Measurements from ENCODE around the gene CDH2.

CDH2 gene

DNA sequence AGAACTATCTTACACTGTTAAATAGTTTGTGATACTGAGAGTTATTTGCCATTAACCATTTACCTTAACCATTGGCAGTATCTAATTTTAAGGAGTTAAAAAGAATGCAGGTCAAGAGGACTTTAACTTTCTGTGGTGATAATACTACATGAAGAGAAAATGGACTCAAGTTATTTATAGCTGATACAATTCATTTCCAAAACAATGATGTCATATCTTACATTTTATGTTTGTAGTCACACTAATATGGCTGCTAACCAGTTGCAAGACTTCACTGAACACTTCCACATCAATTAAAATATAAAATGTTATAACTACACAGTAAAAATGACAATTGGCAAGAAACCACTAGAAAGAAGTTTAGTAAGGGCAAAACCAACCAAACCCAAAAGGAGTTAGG lies 77.7 kb downstream of the CDH2 start:
- Mint-ChIP-seq H3K36me3 (ENCODE audit: low read depth) (no peaks in the 10 kb centered on the region), H3K9me3 (peaks cover 3% of the 10 kb centered on the region), H3K4me3 (no peak overlapping the region), H3K27me3 (no peaks in the 10 kb centered on the region), H3K4me1 (ENCODE audit: low read depth) (no peaks in the 10 kb centered on the region), H3K27ac (no peak overlapping the region)

DNA sequence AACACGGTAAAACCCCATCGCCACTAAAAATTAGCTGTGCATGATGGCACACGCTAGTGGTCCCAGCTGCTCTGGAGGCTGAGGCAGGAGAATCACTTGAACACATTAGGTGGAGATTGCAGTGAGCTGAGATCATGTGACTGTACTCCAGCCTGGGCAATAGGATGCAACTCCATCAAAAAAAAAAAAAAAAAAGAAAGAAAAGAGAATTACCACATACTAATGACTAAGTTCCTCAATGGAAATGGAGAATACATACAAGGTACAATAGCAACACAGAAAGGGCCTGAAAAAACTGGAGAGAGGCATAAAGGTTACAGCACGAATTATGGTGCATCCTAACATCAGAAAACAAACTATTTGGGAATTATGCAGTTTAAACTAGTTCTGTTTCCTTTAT lies 81.3 kb downstream of the CDH2 start:
- H3K27ac Mint-ChIP-seq = no peak overlapping the region
- H3K9me3 Mint-ChIP-seq = peaks cover 3% of the 10 kb centered on the region
- no peaks in the 10 kb centered on the region for H3K27me3 Mint-ChIP-seq

DNA sequence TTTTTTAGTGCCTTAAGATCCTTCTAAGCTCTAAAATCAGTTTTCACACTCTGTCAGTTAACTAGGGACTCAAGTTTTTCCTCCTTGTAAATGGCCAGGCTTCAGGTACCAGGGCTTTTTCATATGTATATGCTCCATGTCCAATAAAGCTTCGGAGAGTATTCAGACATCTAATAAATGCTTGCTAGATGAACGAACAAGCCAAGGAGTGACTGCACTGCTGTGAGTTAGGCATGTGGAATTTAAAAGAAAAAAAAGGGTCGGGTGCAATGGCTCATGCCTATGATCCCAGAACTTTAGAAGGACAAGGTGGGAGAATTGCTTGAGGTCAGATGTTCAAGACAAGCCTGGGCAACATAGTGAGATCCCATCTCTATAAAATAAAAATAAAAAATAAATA lies 81.9 kb downstream of the CDH2 start:
- H3K4me1 Mint-ChIP-seq (ENCODE audit: low read depth) = no peaks in the 10 kb centered on the region
- H3K36me3 Mint-ChIP-seq (ENCODE audit: low read depth) = no peaks in the 10 kb centered on the region
- H3K9me3 Mint-ChIP-seq = peaks cover 3% of the 10 kb centered on the region
- H3K27me3 Mint-ChIP-seq = no peaks in the 10 kb centered on the region
- H3K27ac Mint-ChIP-seq = no peak overlapping the region
- no peak overlapping the region for H3K4me3 Mint-ChIP-seq

More for the DNA sequence above, 81.3 kb downstream of the CDH2 start:
- Mint-ChIP-seq H3K36me3 (ENCODE audit: low read depth) (no peaks in the 10 kb centered on the region), H3K4me3 (no peak overlapping the region), H3K4me1 (ENCODE audit: low read depth) (no peaks in the 10 kb centered on the region)

DNA sequence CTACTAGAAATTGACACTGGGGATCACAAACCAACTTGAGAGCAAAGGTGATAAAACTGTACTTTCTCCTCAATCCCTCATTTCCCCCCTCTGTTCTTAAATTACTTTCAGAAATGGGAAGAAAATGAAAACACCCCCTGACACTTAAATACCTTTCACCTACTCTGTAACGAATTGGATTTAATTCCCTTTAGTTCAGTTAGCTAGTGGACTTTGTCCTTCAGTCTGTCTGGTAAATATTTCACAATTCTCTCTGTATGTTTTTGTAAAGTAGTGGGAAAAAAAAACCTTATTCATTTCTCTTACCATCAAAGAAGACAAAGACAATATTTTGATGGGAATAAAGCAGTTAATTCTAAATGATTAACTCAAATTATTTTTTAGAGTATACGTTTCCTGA lies 85.7 kb downstream of the CDH2 start:
- H3K9me3 Mint-ChIP-seq = peaks cover 10% of the 10 kb centered on the region
- no peaks in the 10 kb centered on the region for H3K27me3 Mint-ChIP-seq
- H3K36me3 Mint-ChIP-seq (ENCODE audit: low read depth) = no peaks in the 10 kb centered on the region
- no peak overlapping the region for H3K4me3 Mint-ChIP-seq
- no peak overlapping the region for H3K27ac Mint-ChIP-seq
- no peaks in the 10 kb centered on the region for H3K4me1 Mint-ChIP-seq (ENCODE audit: low read depth)

DNA sequence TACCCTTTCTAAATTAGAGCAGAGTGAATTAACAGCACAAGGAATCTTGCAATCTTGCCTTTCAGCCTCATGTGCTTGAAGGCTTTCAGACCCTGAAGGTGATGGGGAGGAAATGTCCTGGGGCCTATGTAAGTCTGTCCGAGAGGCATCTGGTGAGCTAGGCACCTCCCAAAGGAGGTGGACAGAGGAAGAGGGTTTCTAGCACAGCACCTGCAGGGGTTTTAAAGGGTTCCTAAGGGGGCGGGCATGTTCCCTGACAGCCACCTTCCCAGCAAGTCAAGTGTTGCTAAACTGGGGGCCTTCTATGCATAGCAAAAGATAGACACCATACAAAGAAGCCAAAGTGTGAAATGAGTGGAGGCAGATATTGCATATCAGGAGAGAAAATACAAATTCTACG lies 88.5 kb downstream of the CDH2 start:
- H3K9me3 Mint-ChIP-seq = peaks cover 16% of the 10 kb centered on the region
- H3K27ac Mint-ChIP-seq = no peak overlapping the region
- H3K27me3 Mint-ChIP-seq = no peaks in the 10 kb centered on the region
- no peaks in the 10 kb centered on the region for H3K4me1 Mint-ChIP-seq (ENCODE audit: low read depth)
- H3K4me3 Mint-ChIP-seq = no peak overlapping the region
- no peaks in the 10 kb centered on the region for H3K36me3 Mint-ChIP-seq (ENCODE audit: low read depth)

DNA sequence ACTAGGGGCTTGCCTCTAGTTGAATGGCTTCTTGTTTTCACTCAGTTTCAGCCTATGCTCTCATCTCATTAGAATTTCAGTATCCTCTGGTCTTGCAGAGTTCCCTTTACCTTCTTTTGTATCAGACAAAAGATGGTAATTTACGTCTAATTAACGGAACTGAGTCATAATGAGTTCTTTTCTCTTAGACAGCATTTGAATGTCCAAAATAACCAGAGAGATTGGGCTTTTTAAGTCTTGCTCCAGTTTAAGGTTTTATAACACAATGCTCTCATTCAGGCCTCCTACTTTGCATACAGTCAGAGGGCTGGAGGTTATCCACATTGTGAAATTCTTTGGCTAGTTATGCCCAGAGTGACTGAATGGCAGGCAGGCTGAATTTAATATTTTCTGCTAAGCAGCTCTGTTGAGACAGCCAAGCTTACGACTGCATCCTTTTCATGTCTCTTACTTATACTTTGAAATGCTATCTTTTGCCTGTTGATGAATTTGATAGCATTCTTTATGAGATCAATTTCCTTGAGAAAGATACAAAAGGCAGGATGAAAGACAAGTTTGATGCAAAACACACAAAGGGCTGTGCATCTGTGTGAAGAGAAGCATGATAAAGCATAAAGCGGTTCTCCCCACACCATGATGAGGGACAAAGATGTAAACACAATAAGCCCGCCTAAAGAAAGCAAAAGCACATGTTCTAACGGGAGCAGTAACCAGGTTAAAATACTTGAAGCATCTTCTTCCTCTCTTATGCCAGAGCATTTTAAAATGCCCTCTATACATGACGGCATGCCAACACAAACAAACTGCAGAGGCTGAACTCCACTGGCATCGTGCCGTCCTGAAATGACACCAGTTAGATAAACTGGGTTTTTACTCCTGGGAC lies 90.0 kb downstream of the CDH2 start:
- peaks cover 14% of the 10 kb centered on the region for H3K9me3 Mint-ChIP-seq
- no peak overlapping the region for H3K27ac Mint-ChIP-seq
- no peak overlapping the region for H3K4me3 Mint-ChIP-seq
- no peaks in the 10 kb centered on the region for H3K36me3 Mint-ChIP-seq (ENCODE audit: low read depth)
- no peaks in the 10 kb centered on the region for H3K4me1 Mint-ChIP-seq (ENCODE audit: low read depth)
- no peaks in the 10 kb centered on the region for H3K27me3 Mint-ChIP-seq

DNA sequence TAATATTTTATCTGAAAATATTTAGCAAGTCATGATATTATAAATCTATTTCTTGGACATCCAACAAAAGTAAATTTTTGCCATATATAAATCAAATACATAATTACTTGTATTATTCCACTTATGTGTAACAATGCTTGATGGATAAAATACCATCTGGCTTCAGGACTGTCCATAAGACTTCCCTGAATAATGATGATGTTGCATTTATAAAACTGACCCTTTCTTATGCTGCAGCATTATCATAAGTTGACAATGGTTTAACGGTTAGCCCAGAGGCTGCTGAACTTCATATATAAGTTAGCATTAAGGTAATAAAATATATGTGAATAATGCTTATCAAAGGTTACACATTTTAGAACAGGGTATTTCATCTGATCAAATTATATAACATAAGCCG lies 95.4 kb downstream of the CDH2 start:
- no peak overlapping the region for H3K4me3 Mint-ChIP-seq
- H3K9me3 Mint-ChIP-seq = peaks cover 6% of the 10 kb centered on the region
- H3K36me3 Mint-ChIP-seq (ENCODE audit: low read depth) = no peaks in the 10 kb centered on the region
- no peak overlapping the region for H3K27ac Mint-ChIP-seq
- H3K27me3 Mint-ChIP-seq = no peaks in the 10 kb centered on the region
- no peaks in the 10 kb centered on the region for H3K4me1 Mint-ChIP-seq (ENCODE audit: low read depth)

DNA sequence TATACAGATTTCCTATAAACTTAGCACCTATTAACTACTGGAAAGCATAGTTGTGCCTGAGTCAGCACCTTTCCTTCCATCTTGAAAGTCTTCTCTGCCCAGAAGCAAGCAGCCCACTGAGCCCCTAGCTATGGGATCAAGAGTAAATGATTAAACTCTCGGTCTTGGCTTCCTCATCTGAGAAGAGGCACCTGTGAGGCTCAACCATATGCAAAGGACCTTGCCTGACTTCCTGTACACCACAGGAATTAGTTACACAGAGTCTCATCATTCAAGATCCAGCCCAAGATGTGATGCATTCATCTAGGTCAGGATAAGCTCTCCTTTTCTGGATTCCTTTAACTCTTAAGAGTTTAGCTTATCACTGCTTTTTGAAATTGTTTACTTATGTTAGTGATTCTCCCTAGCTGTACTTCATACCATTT lies 96.0 kb downstream of the CDH2 start:
- Mint-ChIP-seq H3K27me3 (no peaks in the 10 kb centered on the region), H3K4me3 (no peak overlapping the region), H3K4me1 (ENCODE audit: low read depth) (no peaks in the 10 kb centered on the region), H3K27ac (no peak overlapping the region), H3K36me3 (ENCODE audit: low read depth) (no peaks in the 10 kb centered on the region), H3K9me3 (peaks cover 6% of the 10 kb centered on the region)

DNA sequence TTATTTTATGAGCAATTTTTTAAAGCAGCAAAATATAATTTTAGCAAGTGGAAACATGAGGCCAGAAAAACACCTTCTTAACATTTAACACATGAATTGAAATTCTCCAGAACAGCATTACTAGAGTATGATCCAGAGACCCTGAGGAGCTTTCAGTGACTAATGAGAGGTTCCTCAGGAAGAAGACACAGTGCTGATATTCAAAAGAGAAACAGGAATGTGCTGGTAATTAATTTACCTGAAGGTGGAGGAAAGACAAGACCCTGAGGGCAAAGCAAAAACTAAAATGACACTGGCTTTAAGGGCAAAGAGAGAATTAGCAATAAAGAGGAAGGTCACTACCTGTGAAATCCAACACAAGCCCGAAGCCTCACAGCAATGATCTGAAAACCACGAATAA lies 97.0 kb downstream of the CDH2 start:
- Mint-ChIP-seq H3K9me3 (no peaks in the 10 kb centered on the region), H3K27ac (no peak overlapping the region), H3K4me3 (no peak overlapping the region), H3K27me3 (no peaks in the 10 kb centered on the region), H3K36me3 (ENCODE audit: low read depth) (no peaks in the 10 kb centered on the region), H3K4me1 (ENCODE audit: low read depth) (no peaks in the 10 kb centered on the region)

DNA sequence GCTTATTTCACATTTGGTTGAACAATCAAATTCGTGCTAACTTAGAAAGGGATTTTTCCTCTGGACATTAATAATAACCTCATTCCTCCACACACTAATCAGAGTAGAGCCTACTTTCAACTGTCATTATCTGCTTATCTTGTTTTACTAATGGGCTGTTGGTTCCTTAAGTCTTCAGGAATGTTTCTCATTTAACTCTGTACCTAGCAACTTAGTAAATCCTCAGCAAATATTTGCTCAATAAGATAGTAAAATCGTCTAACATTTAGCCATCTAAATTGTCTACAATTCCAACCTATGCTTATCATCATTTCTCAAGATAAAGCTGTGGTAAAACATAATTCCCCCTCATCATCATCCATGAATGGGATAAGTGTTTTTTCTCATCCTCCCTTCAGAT lies 98.1 kb downstream of the CDH2 start:
- Mint-ChIP-seq H3K36me3 (ENCODE audit: low read depth) (no peaks in the 10 kb centered on the region), H3K27me3 (no peaks in the 10 kb centered on the region), H3K4me3 (no peak overlapping the region), H3K9me3 (no peaks in the 10 kb centered on the region), H3K4me1 (ENCODE audit: low read depth) (no peaks in the 10 kb centered on the region), H3K27ac (no peak overlapping the region)

DNA sequence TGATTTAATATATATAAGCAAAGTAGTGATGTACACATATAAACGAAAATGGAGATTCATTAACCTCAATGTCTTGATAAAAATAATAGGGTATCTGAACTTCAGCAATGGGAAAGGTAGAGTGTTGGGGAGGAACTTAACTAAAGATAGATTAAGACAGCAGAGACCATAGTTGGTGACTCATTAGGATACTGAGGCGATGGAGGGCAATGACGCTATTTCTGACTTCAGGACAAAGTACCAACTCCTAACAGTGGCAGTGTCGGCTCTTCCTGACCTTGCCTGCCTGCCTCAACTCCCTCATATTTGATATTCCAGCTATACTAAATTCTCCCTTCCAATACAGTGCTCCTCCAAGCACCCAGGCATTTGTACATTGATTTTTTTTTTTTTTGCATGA lies 98.6 kb downstream of the CDH2 start:
- no peaks in the 10 kb centered on the region for H3K27me3 Mint-ChIP-seq
- H3K4me3 Mint-ChIP-seq = no peak overlapping the region
- H3K36me3 Mint-ChIP-seq (ENCODE audit: low read depth) = no peaks in the 10 kb centered on the region
- H3K4me1 Mint-ChIP-seq (ENCODE audit: low read depth) = no peaks in the 10 kb centered on the region
- no peak overlapping the region for H3K27ac Mint-ChIP-seq
- peaks cover 3% of the 10 kb centered on the region for H3K9me3 Mint-ChIP-seq

DNA sequence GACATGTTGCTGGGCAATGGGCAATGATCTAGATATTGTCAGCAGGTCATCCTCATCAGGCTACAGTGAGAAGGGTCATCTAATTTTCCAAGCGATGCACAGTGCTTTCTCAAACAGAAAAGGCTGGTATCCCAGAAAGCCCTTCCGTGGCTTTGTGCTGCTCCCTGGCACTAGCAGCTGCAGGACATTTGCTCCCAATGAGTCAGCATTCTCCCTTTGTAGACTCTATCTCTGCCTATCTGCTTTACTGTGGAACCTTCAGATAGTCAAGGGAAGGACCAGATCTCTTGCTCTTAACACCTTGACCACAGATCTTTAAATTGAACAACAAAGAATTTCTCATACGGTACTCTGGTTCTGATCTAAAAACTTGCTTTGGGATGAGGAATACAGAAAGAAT lies 101.4 kb downstream of the CDH2 start:
- H3K4me3 Mint-ChIP-seq = no peak overlapping the region
- no peaks in the 10 kb centered on the region for H3K36me3 Mint-ChIP-seq (ENCODE audit: low read depth)
- H3K9me3 Mint-ChIP-seq = peaks cover 11% of the 10 kb centered on the region
- no peak overlapping the region for H3K27ac Mint-ChIP-seq
- H3K27me3 Mint-ChIP-seq = no peaks in the 10 kb centered on the region
- H3K4me1 Mint-ChIP-seq (ENCODE audit: low read depth) = no peaks in the 10 kb centered on the region

DNA sequence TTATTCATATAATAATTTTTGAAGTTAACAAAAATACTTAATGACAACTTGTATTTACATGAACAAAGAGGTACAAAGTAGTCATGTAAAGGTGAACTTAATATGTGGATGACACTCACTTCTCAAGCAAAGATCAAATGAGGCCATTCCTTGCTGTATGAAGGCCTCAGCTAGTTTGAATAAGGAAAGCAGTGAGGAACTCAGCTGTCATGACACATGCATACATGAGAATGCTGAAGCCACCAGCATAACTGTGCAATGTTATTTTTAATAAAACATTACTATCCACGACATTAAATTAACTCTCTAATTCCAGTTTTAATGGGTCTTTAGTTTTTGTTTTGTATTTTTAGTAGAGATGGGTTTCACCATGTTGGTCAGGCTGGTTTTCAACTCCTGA lies 102.9 kb downstream of the CDH2 start:
- no peak overlapping the region for H3K4me3 Mint-ChIP-seq
- no peaks in the 10 kb centered on the region for H3K27me3 Mint-ChIP-seq
- H3K9me3 Mint-ChIP-seq = peaks cover 13% of the 10 kb centered on the region
- H3K4me1 Mint-ChIP-seq (ENCODE audit: low read depth) = no peaks in the 10 kb centered on the region
- no peak overlapping the region for H3K27ac Mint-ChIP-seq
- no peaks in the 10 kb centered on the region for H3K36me3 Mint-ChIP-seq (ENCODE audit: low read depth)

DNA sequence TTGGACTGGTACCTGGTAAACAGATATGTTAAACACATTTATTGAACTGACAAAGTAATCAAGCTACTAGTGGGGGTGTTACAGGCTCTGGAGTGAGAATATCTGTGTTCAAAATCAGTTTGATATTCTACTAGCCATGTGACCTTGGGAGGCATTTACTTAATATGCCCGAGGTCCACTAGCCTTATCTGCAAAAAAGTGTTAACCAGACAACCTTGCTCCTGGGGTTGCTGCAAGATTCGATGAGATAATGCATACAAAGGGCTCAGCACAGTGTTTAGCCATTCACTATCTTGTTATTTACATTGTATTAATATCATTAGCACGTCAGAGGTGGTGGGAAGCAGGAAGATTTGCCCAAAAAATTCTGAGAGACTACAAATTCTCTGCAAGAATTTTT lies 103.3 kb downstream of the CDH2 start:
- Mint-ChIP-seq H3K4me1 (ENCODE audit: low read depth) (no peaks in the 10 kb centered on the region), H3K4me3 (no peak overlapping the region), H3K9me3 (peaks cover 13% of the 10 kb centered on the region), H3K27ac (no peak overlapping the region), H3K27me3 (no peaks in the 10 kb centered on the region), H3K36me3 (ENCODE audit: low read depth) (no peaks in the 10 kb centered on the region)

DNA sequence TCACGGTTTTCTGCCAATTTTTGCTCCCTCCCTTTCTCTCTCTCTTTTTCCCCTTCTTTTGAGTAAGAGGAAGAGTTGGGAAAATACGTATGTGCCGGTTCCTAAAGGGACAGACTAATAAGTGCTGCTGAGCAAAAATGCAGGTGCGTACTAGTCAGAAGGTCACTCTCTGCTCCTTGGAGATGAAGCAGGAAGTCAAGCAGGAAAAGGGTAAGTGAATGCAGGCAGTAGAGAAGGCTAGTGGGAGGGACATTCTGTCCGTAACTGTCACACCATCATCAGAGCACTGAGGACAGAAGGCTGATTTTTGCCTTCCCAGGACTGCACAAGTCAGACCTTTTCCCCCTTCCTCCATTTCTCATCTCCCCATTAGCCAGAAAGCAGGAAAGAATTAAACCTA lies 105.7 kb downstream of the CDH2 start:
- H3K4me3 Mint-ChIP-seq = no peak overlapping the region
- H3K36me3 Mint-ChIP-seq (ENCODE audit: low read depth) = no peaks in the 10 kb centered on the region
- H3K27me3 Mint-ChIP-seq = no peaks in the 10 kb centered on the region
- peaks cover 13% of the 10 kb centered on the region for H3K9me3 Mint-ChIP-seq
- no peak overlapping the region for H3K27ac Mint-ChIP-seq
- H3K4me1 Mint-ChIP-seq (ENCODE audit: low read depth) = no peaks in the 10 kb centered on the region

DNA sequence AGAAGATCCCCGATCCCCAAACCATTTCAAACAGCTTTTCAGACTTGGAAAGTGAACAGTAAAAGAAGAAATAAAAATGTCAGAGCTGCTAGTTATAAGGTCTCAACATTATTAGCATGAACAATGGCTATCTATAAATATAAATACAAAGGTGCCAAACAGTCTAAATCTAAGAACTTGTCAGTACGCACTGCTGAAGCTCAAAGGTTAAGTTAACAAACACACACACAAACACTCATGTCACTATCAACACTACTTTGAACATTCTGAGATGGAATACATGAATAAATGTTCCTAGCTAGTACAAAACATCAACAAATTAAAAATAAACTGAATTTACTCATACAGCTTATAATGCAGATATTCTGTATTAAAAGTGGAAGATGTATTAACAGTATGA lies 108.7 kb downstream of the CDH2 start:
- H3K4me3 Mint-ChIP-seq = no peak overlapping the region
- no peak overlapping the region for H3K27ac Mint-ChIP-seq
- H3K4me1 Mint-ChIP-seq (ENCODE audit: low read depth) = no peaks in the 10 kb centered on the region
- no peaks in the 10 kb centered on the region for H3K27me3 Mint-ChIP-seq
- peaks cover 10% of the 10 kb centered on the region for H3K9me3 Mint-ChIP-seq
- no peaks in the 10 kb centered on the region for H3K36me3 Mint-ChIP-seq (ENCODE audit: low read depth)
